ENCODE measurements around the gene LGR6.
"Not testable (repeated sequence)": the region's sequence is repeated elsewhere in the genome, so short reads cannot be mapped to it uniquely, and the experiment has no call there.

LGR6 gene

GRCh38 chr1:202242080-202242419 is 48.5 kb downstream of the LGR6 start:
- no peak for DNase-seq (ENCODE audit: low spot score)

- DNase-seq (ENCODE audit: low spot score) = no peak
Measured at GRCh38 chr1:202243006-202243405, 49.4 kb downstream of the LGR6 start.

DNA sequence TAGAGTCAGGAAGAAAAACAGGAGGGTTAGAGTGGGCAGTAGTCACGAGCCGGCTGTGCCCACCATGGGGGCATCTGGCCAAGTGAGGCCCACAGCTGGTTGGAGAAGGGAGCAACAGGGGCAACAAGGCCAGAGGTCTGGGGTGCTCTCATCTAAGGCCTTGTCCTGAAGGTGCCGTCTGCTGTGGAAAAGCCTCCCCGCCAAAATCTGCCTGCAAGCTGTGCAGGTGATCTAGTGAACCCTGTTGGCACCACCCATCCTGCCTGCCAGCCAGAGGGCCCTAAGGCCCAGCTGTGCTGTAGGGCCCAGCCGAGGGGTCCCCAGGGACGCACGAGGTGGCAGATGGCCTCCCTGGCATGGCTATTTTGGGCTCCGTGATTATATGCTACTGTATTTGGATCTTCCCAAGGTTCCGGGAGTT is 51.3 kb downstream of the LGR6 start:
- DNase-seq (ENCODE audit: low spot score) = no peak

DNA sequence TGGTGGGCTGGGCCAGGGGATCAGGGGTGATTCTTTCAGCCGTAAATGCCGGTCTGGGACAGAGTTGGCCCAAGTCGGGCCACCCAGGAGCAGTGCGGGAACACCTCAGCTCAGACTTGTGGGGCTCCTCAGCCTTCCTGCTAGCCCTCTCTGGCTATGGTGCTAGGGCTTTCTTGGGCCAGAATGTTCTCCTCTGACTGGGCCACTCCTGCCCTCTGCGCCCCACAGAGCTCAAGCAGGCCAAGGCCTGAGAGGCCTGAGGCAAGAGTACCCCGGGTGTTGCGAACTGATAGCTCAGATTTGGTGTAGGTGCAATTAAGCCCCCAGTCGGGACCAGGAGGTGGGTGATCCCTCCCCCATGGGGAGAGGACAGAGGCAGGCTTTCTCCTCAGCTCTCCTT is 51.8 kb downstream of the LGR6 start:
- DNase-seq (ENCODE audit: low spot score) = no peak

- no peak for DNase-seq (ENCODE audit: low spot score)
Measured at GRCh38 chr1:202247104-202247503, 53.5 kb downstream of the LGR6 start.

DNA sequence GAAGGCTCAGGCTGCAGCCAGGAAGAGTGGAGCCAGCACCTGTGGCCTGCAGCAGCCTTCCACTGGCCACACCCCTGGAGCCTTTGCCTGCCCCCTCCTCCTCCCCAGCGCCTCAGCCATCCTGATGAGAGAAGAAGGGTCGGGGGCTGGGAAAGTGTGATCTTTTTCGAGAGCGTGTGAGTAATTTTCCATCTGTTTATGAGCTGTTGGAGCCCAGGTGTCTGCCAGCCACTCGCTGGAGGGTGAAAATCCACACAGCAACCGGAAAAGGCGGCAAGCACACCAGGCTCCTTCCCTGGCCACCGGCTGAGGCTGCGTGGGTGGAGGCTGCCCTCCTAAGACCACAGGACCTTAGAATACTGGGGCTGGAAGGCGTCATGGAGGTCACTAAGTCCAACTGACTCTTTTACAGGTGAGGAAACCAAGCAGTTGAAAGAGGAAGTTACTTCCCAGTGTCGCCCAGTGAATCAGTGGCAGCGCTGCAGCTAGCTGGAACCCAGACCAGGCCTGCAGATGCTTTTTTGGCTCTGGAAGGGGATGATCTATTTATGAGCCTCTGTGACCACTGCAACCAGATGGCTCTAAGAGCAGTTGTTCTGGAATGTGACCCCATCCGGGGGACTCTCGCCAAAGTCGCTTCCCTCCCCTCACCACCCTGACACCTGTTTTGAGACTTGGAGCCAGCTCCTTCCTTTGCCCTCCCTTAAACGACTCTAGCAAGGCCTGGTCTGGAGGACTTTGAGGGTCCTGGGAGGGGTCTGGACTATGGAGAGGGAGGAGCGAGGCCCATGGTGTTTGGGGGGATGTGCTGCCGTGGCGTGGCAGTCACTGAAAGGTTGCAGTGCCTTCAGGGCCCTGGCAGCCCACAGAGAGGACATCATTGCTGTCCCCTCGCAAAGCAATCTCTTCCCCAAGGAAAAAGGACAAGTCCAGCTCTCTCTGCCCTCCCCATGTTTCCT is 54.5 kb downstream of the LGR6 start:
- no peak for DNase-seq (ENCODE audit: low spot score)

DNA sequence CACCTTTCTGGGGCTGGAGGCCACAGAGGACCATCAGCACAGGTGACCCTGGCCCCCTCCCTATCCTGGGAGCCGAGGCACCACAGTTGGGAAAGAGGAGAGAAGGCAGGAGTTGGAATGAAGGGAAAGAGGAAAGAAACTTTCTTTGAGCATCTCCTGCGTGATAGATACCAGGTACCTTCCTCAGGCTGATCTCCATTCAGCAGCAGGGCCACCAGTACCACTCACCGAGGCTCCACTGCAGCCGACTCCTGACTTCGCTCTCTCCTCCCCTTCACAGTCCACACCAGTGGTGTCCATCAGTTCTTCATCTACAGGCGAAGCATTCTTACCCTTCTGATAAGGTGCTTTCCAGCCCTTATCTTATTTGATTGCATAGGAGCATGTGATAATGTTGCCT is 55.3 kb downstream of the LGR6 start:
- DNase-seq (ENCODE audit: low spot score) = no peak

DNA sequence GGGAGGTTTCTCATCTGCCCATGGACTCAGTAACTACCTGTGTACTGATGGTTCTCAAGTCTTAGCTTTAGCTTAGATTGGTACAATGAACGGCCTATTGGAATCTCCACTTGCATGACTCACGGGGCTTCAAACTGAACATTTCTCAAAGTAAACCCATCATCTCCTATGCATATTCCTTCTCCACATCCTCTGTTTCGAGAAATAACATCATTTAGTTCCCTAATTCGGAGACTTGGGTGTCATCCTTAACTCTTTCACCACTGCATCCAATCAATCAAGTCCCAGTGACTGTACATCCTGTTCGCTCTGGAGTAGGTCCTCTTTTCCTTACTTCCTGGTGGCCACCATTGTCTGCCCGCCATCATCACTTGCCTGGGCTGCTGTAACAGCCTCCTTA is 55.8 kb downstream of the LGR6 start:
- peak; percentile 24 for DNase-seq (ENCODE audit: low spot score)

DNA sequence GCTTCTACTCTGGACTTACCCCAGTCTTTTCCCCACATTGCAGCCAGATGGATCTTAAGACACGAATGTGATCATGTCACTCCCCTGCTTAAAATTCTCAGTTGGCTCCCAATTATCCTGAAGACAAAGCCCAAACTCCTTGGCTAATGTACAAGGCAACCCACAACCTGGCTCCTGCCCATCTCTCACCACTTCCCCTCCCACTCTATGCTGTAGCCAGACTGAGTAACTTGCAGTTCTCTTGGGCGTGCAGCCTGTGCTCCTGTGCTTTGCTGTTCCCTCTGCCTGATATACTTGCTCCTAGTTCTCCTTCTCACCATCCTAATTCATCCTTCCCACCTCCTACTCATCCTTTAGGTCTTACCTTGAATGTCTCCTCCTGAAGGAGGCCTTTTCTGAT is 56.2 kb downstream of the LGR6 start:
- peak; percentile 67 for DNase-seq (ENCODE audit: low spot score)

DNA sequence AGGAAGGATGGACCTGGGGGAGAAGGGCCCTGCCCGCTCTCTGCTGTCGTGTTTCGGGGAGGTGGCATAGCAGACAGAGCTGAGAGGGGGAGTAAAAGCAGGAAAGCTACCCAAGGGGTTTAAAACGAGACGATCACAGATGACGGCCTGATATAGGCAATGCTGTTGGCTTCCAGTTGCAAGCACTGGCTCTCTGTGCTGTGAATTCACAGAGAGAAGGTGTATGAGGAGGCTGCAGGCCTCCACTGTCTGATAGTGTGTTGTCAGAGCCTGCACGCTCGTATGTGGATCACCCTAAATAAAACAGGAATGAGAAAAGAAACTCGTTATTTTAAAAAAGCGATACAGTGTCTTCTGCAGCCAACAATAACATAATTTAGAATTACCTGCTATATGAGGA is 57.4 kb downstream of the LGR6 start:
- no peak for DNase-seq (ENCODE audit: low spot score)

- no peak for DNase-seq (ENCODE audit: low spot score)
Measured at GRCh38 chr1:202251424-202252256, 58.0 kb downstream of the LGR6 start.

DNA sequence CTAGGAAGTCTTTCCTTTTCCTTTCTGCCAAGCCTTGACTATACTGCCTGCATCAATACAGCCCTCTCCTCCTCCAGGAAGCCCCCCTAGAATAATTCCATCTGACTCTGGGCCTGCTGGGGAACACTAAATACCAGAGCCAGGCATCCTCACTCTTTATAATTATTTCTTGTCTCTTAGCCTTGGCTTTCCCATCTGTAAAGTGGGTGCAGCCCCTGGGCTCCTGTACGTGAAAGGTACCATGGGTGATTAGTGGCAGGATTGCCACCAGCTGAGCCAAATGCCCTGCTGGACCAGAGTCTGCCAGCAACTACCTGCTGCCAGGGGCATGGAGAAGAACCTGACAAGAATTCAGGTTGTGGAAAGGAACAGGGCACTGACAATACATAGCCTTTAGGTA is 58.7 kb downstream of the LGR6 start:
- no peak for DNase-seq (ENCODE audit: low spot score)

- no peak for DNase-seq (ENCODE audit: low spot score)
Measured at GRCh38 chr1:202254454-202255252, 61.1 kb downstream of the LGR6 start.

- DNase-seq (ENCODE audit: low spot score) = no peak
Measured at GRCh38 chr1:202255343-202255742, 61.7 kb downstream of the LGR6 start.

- no peak for DNase-seq (ENCODE audit: low spot score)
Measured at GRCh38 chr1:202259705-202260104, 66.1 kb downstream of the LGR6 start.

DNA sequence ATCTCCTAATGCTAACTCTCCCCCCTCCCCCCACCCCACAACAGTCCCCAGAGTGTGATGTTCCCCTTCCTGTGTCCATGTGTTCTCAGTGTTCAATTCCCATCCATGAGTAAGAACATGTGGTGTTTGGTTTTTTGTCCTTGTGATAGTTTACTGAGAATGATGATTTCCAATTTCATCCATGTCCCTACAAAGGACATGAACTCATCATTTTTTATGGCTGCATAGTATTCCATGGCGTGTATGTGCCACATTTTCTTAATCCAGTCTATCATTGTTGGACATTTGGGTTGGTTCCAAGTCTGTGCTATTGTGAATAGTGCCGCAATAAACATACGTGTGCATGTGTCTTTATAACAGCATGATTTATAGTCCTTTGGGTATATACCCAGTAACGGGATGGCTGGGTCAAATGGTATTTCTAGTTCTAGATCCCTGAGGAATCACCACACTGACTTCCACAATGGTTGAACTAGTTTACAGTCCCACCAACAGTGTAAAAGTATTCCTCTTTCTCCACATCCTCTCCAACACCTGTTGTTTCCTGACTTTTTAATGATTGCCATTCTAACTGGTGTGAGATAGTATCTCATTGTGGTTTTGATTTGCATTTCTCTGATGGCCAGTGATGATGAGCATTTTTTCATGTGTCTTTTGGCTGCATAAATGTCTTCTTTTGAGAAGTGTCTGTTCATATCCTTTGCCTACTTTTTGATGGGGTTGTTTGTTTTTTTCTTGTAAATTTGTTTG is 67.8 kb downstream of the LGR6 start:
- DNase-seq (ENCODE audit: low spot score) = not testable (repeated sequence)

DNA sequence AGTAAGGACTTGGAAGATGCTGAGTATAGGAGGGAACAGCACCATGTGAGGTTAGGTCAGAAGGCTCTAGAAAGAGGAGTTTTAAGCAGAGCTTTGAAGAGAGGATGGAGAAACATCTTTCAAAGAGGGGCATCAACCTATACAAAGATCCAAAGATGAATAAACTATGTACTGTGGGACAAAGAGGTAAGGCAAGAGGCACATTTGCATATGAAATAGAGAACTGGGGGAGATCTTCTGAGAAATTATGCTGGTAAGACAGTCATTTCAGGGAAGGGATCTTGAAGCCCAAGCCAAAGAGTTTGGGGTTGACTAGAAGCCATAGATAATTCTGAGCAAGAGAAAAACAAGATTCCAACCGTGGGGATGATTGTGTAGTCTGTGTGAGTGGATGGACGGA is 70.0 kb downstream of the LGR6 start:
- DNase-seq (ENCODE audit: low spot score) = no peak

- DNase-seq (ENCODE audit: low spot score) = peak; percentile 31
Measured at GRCh38 chr1:202264300-202264699, 70.7 kb downstream of the LGR6 start.

DNA sequence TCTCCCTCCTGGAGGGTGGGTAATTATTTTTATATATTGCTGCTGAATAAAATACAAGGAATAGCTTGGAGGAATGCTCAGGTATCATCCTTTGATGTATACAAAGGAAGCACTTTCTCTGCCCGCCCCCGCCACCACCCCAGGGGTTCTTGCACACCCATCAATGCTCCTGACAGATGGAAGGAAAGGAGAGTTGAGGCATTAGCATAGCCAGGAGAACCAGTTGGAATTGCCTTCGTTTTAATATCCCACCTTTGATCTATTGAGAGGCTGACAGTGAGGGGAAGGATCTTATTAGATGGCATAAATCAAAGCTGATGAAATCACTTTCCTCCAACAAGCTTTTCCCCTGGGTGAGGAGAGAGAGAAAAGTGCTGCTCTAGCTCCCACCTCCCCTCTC is 71.1 kb downstream of the LGR6 start:
- no peak for DNase-seq (ENCODE audit: low spot score)

DNA sequence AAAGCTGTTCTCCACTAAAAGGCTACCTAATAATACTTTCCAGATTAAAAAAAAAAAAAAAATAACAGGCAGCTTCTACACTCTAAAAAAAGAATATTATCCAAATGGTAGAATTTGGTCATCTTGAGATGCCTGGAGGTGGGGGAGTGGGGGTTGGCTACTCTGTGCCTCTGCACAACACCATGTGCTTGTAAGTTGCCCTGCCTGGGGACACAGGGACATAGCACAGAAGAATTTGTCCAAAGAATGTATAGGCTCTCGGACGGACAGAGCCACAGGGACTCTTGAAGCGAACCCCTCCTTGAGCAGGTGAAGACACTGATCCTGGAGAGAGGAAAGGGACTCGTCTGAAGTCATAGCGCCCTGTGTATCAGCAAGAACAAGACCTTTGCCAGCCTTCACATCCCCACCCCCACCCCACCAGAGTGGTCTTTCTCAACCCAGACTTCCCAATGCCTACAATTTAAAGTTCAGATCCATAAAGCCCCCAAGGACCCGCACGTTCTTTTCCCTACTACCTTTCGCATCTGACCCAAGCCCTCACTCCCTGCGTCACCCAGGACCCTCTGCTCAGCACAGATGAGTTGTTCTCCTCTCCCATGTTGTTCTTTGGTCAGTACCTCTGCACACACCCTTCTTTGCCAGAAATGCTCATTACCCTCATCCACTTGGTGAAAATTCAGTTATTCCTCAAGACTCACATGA is 72.6 kb downstream of the LGR6 start:
- DNase-seq (ENCODE audit: low spot score) = no peak

- DNase-seq (ENCODE audit: low spot score) = no peak
Measured at GRCh38 chr1:202268032-202268431, 74.4 kb downstream of the LGR6 start.
